GM20000 (cell line): ENCODE results near the gene ACSF2.

Experiments
- DNase-seq: peaks from one replicate; pipeline ENCODE4 v3.0.0; 2012; ENCODE audit warnings: low spot score
- CTCF ChIP-seq: IDR thresholded peaks from 2 replicates; pipeline ENCODE4 v1.5.1; 2012; ENCODE audit warnings: mild to moderate bottlenecking, control low read depth; ENCODE audit errors: extremely low read depth, missing control alignments

ACSF2 gene

GRCh38 chr17:50386510-50386909 lies 39.5 kb upstream of the ACSF2 start:
- DNase-seq, result no peak
- no peak for TF ChIP-seq CTCF

- no peak for TF ChIP-seq CTCF
- no peak for DNase-seq
These were observed 37.3 kb upstream of the ACSF2 start for GRCh38 chr17:50388728-50389127.

- TF ChIP-seq CTCF, result no peak
- DNase-seq, result no peak
These were observed 36.5 kb upstream of the ACSF2 start for GRCh38 chr17:50389534-50389933.

DNA sequence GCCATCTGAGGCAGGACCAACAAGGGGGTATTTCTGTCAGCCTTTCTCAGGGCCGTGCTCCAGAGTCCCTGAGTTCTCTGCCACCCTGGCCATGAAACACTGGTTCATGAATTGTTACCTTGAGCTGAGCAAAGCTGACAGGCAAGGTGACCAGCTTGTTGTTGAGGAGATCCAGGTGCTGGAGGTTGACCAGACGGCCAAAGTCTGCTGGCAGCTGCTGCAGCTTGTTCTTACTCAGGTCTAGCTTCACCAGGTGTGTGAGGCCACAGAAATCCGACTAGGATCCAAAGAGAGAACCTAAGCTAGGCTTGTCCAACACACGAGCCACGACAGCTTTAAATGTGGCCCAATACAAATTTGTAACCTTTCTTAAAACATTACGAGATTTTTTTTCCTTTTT lies 33.4 kb upstream of the ACSF2 start:
- no peak for TF ChIP-seq CTCF
- no peak for DNase-seq

GRCh38 chr17:50393700-50394099 lies 32.3 kb upstream of the ACSF2 start:
- TF ChIP-seq CTCF, result no peak

DNA sequence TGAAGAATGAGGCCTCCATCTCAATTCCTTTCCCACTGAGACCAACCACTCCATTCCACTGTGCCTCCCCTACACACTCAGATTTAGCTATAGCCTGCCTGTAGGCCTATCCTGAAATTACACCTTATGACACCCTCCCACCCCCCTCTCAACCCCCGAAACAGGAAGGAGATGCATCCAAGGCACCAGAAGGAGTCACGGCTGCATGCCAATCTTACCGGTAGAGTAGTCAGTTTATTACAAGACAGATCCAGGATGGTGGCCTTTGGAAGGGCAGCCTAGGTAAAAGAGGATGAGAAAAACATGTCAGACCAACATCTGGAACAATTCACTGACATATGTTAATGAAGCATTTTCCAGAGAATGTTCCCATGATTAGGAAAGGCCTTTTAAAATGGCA lies 31.3 kb upstream of the ACSF2 start:
- DNase-seq, result no peak

More at GRCh38 chr17:50393700-50394099, 32.3 kb upstream of the ACSF2 start:
- DNase-seq, result no peak

More for the DNA sequence above, 31.3 kb upstream of the ACSF2 start:
- TF ChIP-seq CTCF, result no peak
